WERI-Rb-1 (cell line): ENCODE data around the gene ZIC1.

ENCODE experiments used
- DNase-seq: peaks from one replicate; pipeline ENCODE4 v3.0.0-alpha.2; 2020
- H3K27ac ChIP-seq: fragments of 250-450 bp; sonication (Bioruptor Pico); 2 replicates; pipeline ENCODE4 v1.5.1; 2020; ENCODE audit warnings: mild to moderate bottlenecking, moderate library complexity
- H3K27me3 ChIP-seq: fragments of 250-450 bp; sonication (Bioruptor Pico); 2 replicates; pipeline ENCODE4 v1.5.1; 2021; ENCODE audit warnings: mild to moderate bottlenecking, low read depth, moderate library complexity; ENCODE audit not compliant: insufficient read depth, severe bottlenecking
- H3K36me3 ChIP-seq: fragments of 250-450 bp; sonication (Bioruptor Pico); 2 replicates; pipeline ENCODE4 v1.5.1; 2020; ENCODE audit warnings: mild to moderate bottlenecking, moderate library complexity
- H3K4me3 ChIP-seq: 2 replicates; pipeline ENCODE4 v1.5.1; 2011; ENCODE audit warnings: low read depth, mild to moderate bottlenecking, control low read depth, low read length
- H3K9me3 ChIP-seq: fragments of 250-450 bp; sonication (Bioruptor Pico); 2 replicates; pipeline ENCODE4 v1.5.1; 2021; ENCODE audit warnings: mild to moderate bottlenecking, moderate library complexity; ENCODE audit not compliant: severe bottlenecking
- CTCF ChIP-seq: IDR thresholded peaks from 2 replicates; pipeline ENCODE4 v1.5.1; 2011; ENCODE audit warnings: low read depth, mild to moderate bottlenecking, control low read depth, inconsistent platforms, low read length

Gene ZIC1

GRCh38 chr3:147410116-147410525 lies 956 bp downstream of the ZIC1 start:
- Histone ChIP-seq H3K4me3 (peak overlapping the region; percentile 83; the same call in 1 of the 2 replicates), H3K36me3 (peaks cover 6% of the 10 kb centered on the region; the same call in 1 of the 2 replicates), H3K27me3 (no peaks in the 10 kb centered on the region), H3K27ac (no peak overlapping the region), H3K9me3 (peaks cover 4% of the 10 kb centered on the region)
- no peak for TF ChIP-seq CTCF
- no peak for DNase-seq

- no peak for DNase-seq
- Histone ChIP-seq H3K4me3 (no peak overlapping the region), H3K9me3 (peaks cover 4% of the 10 kb centered on the region), H3K27me3 (no peaks in the 10 kb centered on the region), H3K36me3 (peaks cover 6% of the 10 kb centered on the region; the same call in 1 of the 2 replicates), H3K27ac (no peak overlapping the region)
- no peak for TF ChIP-seq CTCF
These were observed 1.5 kb downstream of the ZIC1 start for GRCh38 chr3:147410526-147411237.

- peaks cover 4% of the 10 kb centered on the region for H3K9me3 ChIP-seq
- no peak for DNase-seq
- no peak for TF ChIP-seq CTCF
- no peak overlapping the region for H3K4me3 ChIP-seq
- H3K36me3 ChIP-seq = peaks cover 6% of the 10 kb centered on the region; the same call in 1 of the 2 replicates
- H3K27me3 ChIP-seq = no peaks in the 10 kb centered on the region
- H3K27ac ChIP-seq = no peak overlapping the region
These were observed 2.2 kb downstream of the ZIC1 start for GRCh38 chr3:147411238-147411814.

- Histone ChIP-seq H3K9me3 (peaks cover 4% of the 10 kb centered on the region), H3K36me3 (peaks cover 6% of the 10 kb centered on the region; the same call in 1 of the 2 replicates), H3K4me3 (no peak overlapping the region), H3K27me3 (no peaks in the 10 kb centered on the region), H3K27ac (no peak overlapping the region)
- no peak for TF ChIP-seq CTCF
- DNase-seq = no peak
These were observed 2.7 kb downstream of the ZIC1 start for GRCh38 chr3:147411815-147412241.

GRCh38 chr3:147412261-147412916 lies 3.2 kb downstream of the ZIC1 start:
- no peak for DNase-seq
- Histone ChIP-seq H3K27me3 (no peaks in the 10 kb centered on the region), H3K9me3 (peaks cover 4% of the 10 kb centered on the region), H3K36me3 (peaks cover 6% of the 10 kb centered on the region; the same call in 1 of the 2 replicates), H3K4me3 (no peak overlapping the region), H3K27ac (no peak overlapping the region)
- no peak for TF ChIP-seq CTCF
